Suprapubic skin (tissue), 4 donors: Measurements from ENCODE around the gene GLTPD2. TPM values are rescaled to one million over a fixed set of nuclear protein-coding genes. Genes with fewer than 3 reads are reported as not detected.

Source experiments
- DNase-seq, 2 donors: peaks; one replicate each; pipeline ENCODE4 v3.0.0-alpha.2; 2019; ENCODE audit warnings: low spot score in 2 of 2
- H3K27ac ChIP-seq: fragments of 200-600 bp; sonication (generic); one replicate; pipeline ENCODE4 v1.5.1; 2019
- H3K27me3 ChIP-seq: fragments of 200-600 bp; sonication (generic); one replicate; pipeline ENCODE4 v1.5.1; 2019
- H3K36me3 ChIP-seq: fragments of 200-600 bp; sonication (generic); one replicate; pipeline ENCODE4 v1.5.1; 2019
- H3K4me1 ChIP-seq: fragments of 200-600 bp; sonication (generic); one replicate; pipeline ENCODE4 v1.5.1; 2019
- H3K4me3 ChIP-seq: fragments of 200-600 bp; sonication (generic); one replicate; pipeline ENCODE4 v1.5.1; 2019; ENCODE audit warnings: mild to moderate bottlenecking
- H3K9me3 ChIP-seq: fragments of 200-600 bp; sonication (generic); one replicate; pipeline ENCODE4 v1.5.1; 2019
- EP300 ChIP-seq: sonication (generic); formaldehyde crosslinking; IDR thresholded peaks from one replicate; pipeline ENCODE4 v1.6.1; 2017; ENCODE audit warnings: antibody characterized with exemption
- POLR2A ChIP-seq, 2 donors: fragments of 450-650 bp; IDR thresholded peaks; one replicate each; pipeline ENCODE4 v1.6.1; 2017; ENCODE audit warnings: antibody characterized with exemption in 2 of 2, mild to moderate bottlenecking in 2 of 2, moderate library complexity in 2 of 2
- POLR2AphosphoS5 ChIP-seq, 3 donors: sonication (generic); formaldehyde crosslinking; IDR thresholded peaks; one replicate each; pipeline ENCODE4 v1.6.1; 2017; ENCODE audit warnings: antibody characterized with exemption in 3 of 3
- WGBS: methylation state at CpG from one replicate; pipeline ENCODE4 v1.1.5; 2018; 5-methylcytosine and 5-hydroxymethylcytosine counted together
- total RNA-seq, 4 donors: library from RNA; depleted of rRNA; stranded (reverse); fragments of >200 nt; gene quantifications; one replicate each; pipeline ENCODE4 v1.1.0, GENCODE V29; 2016
- TF ChIP-seq, protein P1 (sequence below), 2 donors: fragments of 200-600 bp in 1 of 2; fragments of 450-650 bp in 1 of 2; sonication (generic) in 1 of 2; IDR thresholded peaks; one replicate each; pipeline ENCODE4 v1.5.1; 2016 to 2019; ENCODE audit warnings: antibody characterized with exemption in 2 of 2, mild to moderate bottlenecking in 1 of 2, moderate library complexity in 1 of 2

Gene GLTPD2
- total RNA-seq, 4 donors from 2014 or later = 0.80 TPM; not detected in 3

DNA sequence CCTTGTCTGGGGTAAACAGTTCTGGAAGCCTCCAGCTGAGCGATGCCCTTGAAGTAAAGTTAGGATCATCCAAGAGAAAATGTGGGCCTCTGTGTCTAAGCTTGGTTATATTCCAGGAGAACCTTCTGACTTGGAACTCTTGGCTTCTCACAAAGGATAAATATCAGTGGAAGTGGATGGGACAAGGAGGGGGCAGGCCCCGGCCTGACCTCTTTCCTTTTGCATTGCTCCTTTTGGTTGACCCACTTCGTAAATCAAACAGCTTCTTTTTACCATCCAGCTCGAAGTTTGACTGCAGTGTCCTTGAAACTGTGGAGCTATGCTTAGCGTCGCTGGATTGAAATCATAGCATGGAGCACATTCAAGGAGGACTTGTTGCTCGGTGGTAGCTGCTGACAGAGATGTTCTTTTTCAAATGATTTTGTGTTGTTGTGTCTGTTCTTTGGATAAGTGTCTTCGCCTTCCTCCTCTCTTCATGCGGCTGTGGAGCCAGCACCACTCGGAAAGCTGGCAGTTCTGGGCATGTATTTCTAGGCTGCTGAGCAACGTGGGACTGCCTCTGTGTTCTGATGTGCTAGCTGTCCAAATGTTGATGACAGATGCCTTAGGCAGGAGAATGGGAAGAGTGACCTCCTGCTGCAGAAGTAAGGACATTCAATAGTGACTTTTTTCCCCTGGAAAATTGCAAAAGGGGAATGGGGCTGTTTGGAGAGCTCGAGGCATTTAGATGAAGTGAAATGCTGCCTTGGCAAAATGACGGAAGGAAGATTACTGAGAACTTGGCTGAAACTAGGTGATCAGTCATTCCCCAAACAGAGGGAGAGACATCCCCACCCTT, 48.9 kb downstream of the GLTPD2 start:
- no peak for DNase-seq
- 35% methylated on average over 13 of the region's 13 CpGs for WGBS
- Histone ChIP-seq H3K27ac (peak overlapping the region; percentile 42), H3K4me3 (no peak overlapping the region), H3K4me1 (peaks cover 75% of the 10 kb centered on the region), H3K36me3 (no peaks in the 10 kb centered on the region), H3K9me3 (no peaks in the 10 kb centered on the region), H3K27me3 (no peaks in the 10 kb centered on the region)
- TF ChIP-seq POLR2A (IDR thresholded peaks at IDR 0.05) (no peak), POLR2AphosphoS5 (IDR thresholded peaks at IDR 0.05) (no peak), EP300 (no peak)
- TF ChIP-seq, protein P1, sequence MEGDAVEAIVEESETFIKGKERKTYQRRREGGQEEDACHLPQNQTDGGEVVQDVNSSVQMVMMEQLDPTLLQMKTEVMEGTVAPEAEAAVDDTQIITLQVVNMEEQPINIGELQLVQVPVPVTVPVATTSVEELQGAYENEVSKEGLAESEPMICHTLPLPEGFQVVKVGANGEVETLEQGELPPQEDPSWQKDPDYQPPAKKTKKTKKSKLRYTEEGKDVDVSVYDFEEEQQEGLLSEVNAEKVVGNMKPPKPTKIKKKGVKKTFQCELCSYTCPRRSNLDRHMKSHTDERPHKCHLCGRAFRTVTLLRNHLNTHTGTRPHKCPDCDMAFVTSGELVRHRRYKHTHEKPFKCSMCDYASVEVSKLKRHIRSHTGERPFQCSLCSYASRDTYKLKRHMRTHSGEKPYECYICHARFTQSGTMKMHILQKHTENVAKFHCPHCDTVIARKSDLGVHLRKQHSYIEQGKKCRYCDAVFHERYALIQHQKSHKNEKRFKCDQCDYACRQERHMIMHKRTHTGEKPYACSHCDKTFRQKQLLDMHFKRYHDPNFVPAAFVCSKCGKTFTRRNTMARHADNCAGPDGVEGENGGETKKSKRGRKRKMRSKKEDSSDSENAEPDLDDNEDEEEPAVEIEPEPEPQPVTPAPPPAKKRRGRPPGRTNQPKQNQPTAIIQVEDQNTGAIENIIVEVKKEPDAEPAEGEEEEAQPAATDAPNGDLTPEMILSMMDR (IDR thresholded peaks at IDR 0.05) = no peak

GRCh38 chr17:4838309-4838785, 49.6 kb downstream of the GLTPD2 start:
- 70% methylated on average over 3 of the region's 3 CpGs for WGBS
- peaks cover 78% of the 10 kb centered on the region for H3K4me1 ChIP-seq
- H3K36me3 ChIP-seq = no peaks in the 10 kb centered on the region
- no peak overlapping the region for H3K4me3 ChIP-seq
- H3K9me3 ChIP-seq = no peaks in the 10 kb centered on the region
- no peak for DNase-seq
- no peaks in the 10 kb centered on the region for H3K27me3 ChIP-seq
- peak overlapping the region; percentile 42 for H3K27ac ChIP-seq
- TF ChIP-seq EP300 (no peak), POLR2A (IDR thresholded peaks at IDR 0.05) (no peak), POLR2AphosphoS5 (IDR thresholded peaks at IDR 0.05) (no peak)
- TF ChIP-seq, protein P1 (IDR thresholded peaks at IDR 0.05) = no peak

GRCh38 chr17:4839221-4839620, 50.5 kb downstream of the GLTPD2 start:
- Histone ChIP-seq H3K27me3 (no peaks in the 10 kb centered on the region), H3K4me3 (no peak overlapping the region), H3K4me1 (peaks cover 76% of the 10 kb centered on the region), H3K27ac (no peak overlapping the region), H3K9me3 (no peaks in the 10 kb centered on the region), H3K36me3 (no peaks in the 10 kb centered on the region)
- WGBS = 84% methylated on average over 8 of the region's 8 CpGs
- TF ChIP-seq POLR2AphosphoS5 (IDR thresholded peaks at IDR 0.05) (no peak), EP300 (no peak), POLR2A (IDR thresholded peaks at IDR 0.05) (no peak)
- TF ChIP-seq, protein P1 (IDR thresholded peaks at IDR 0.05) = no peak
- no peak for DNase-seq

Other genes with a start within 250 kb of the GLTPD2 start
- gene MYBBP1A, start 233.6 kb upstream of the GLTPD2 start, total RNA-seq = 100 to 1,000 TPM in 1 of 4 donors, 10 to 100 TPM in 3; 73.4 to 127 (median 83.8) TPM
- 100 to 1,000 TPM in 3 of 4 donors, 10 to 100 TPM in 1; 64.6 to 187 (median 134) TPM for gene GGT6, start 228.4 kb upstream of the GLTPD2 start, total RNA-seq
- 1 to 10 TPM in 1 of 4 donors, under 1 TPM in 2, not detected in 1; 0.64 to 1.3 (median 0.81) TPM for gene SMTNL2, start 204.4 kb upstream of the GLTPD2 start, total RNA-seq
- gene ALOX15, start 147.3 kb upstream of the GLTPD2 start, total RNA-seq = 1 to 10 TPM in 1 of 4 donors, under 1 TPM in 3; 0.15 to 1.5 (median 0.36) TPM
- 10 to 100 TPM; 32.2 to 79.3 (median 60.9) TPM for gene PELP1, start 84.8 kb upstream of the GLTPD2 start, total RNA-seq
- gene ARRB2, start 78.3 kb upstream of the GLTPD2 start, total RNA-seq = 10 to 100 TPM; 12.1 to 20.6 (median 16.0) TPM
- gene MED11, start 57.5 kb upstream of the GLTPD2 start, total RNA-seq = 10 to 100 TPM; 15.0 to 38.0 (median 26.4) TPM
- gene ZMYND15, start 49.1 kb upstream of the GLTPD2 start, total RNA-seq = 1 to 10 TPM in 2 of 4 donors, under 1 TPM in 2; 0.40 to 2.8 (median 1.3) TPM
- 10 to 100 TPM; 12.5 to 33.9 (median 18.8) TPM for gene CXCL16, start 49.0 kb upstream of the GLTPD2 start, total RNA-seq
- not detected for gene TM4SF5, start 17.1 kb upstream of the GLTPD2 start, total RNA-seq
- 1 to 10 TPM in 2 of 4 donors, not detected in 2; 1.4 to 1.5 TPM for gene VMO1, start 2.6 kb upstream of the GLTPD2 start, total RNA-seq
- gene PSMB6, start 7.2 kb downstream of the GLTPD2 start, total RNA-seq = 100 to 1,000 TPM in 3 of 4 donors, 10 to 100 TPM in 1; 68.6 to 250 (median 189) TPM
- gene PLD2, start 18.2 kb downstream of the GLTPD2 start, total RNA-seq = 100 to 1,000 TPM in 1 of 4 donors, 10 to 100 TPM in 3; 53.5 to 134 (median 57.6) TPM
- gene MINK1, start 44.4 kb downstream of the GLTPD2 start, total RNA-seq = 100 to 1,000 TPM; 141 to 352 (median 169) TPM
- 1 to 10 TPM; 3.7 to 9.8 (median 7.5) TPM for gene C17orf107, start 110.6 kb downstream of the GLTPD2 start, total RNA-seq
- 1 to 10 TPM; 1.7 to 6.0 (median 2.4) TPM for gene CHRNE, start 114.1 kb downstream of the GLTPD2 start, total RNA-seq
- not detected for gene GP1BA, start 143.3 kb downstream of the GLTPD2 start, total RNA-seq
- 10 to 100 TPM; 35.7 to 74.3 (median 41.6) TPM for gene SLC25A11, start 151.1 kb downstream of the GLTPD2 start, total RNA-seq
- 100 to 1,000 TPM in 2 of 4 donors, 10 to 100 TPM in 2; 74.1 to 118 (median 99.4) TPM for gene RNF167, start 151.3 kb downstream of the GLTPD2 start, total RNA-seq
- 100 to 1,000 TPM; 392 to 756 (median 686) TPM for gene PFN1, start 159.6 kb downstream of the GLTPD2 start, total RNA-seq
- 1 to 10 TPM; 2.0 to 4.2 (median 3.2) TPM for gene ENO3, start 162.2 kb downstream of the GLTPD2 start, total RNA-seq
- gene SPAG7, start 178.9 kb downstream of the GLTPD2 start, total RNA-seq = 10 to 100 TPM; 30.5 to 52.7 (median 47.1) TPM
- gene CAMTA2, start 198.7 kb downstream of the GLTPD2 start, total RNA-seq = 10 to 100 TPM; 27.4 to 60.8 (median 34.6) TPM
- gene INCA1, start 208.6 kb downstream of the GLTPD2 start, total RNA-seq = 1 to 10 TPM in 2 of 4 donors, under 1 TPM in 2; 0.73 to 1.4 (median 1.2) TPM
- gene KIF1C, start 209.0 kb downstream of the GLTPD2 start, total RNA-seq = 100 to 1,000 TPM in 2 of 4 donors, 10 to 100 TPM in 2; 52.7 to 104 (median 97.8) TPM
- gene SLC52A1, start 246.5 kb downstream of the GLTPD2 start, total RNA-seq = 10 to 100 TPM in 1 of 4 donors, 1 to 10 TPM in 3; 2.2 to 25.0 (median 5.9) TPM